Chondrocyte (in vitro differentiated cells): ENCODE measurements around the gene C14orf180. TPM values are rescaled to one million over a fixed set of nuclear protein-coding genes. Genes with fewer than 3 reads are reported as not detected.

Experiments
- DNase-seq: peaks from one replicate; pipeline ENCODE4 v3.0.0; 2021; ENCODE audit warnings: mixed read lengths, low spot score
- H3K27ac Mint-ChIP-seq: one replicate; pipeline ENCODE4 v1.8.0; 2021; ENCODE audit warnings: mild to moderate bottlenecking, moderate library complexity, mixed read lengths; ENCODE audit not compliant: unreplicated experiment
- H3K27me3 Mint-ChIP-seq: 2 replicates; pipeline ENCODE4 v1.8.0; 2021; ENCODE audit warnings: low read depth, mixed read lengths
- H3K36me3 Mint-ChIP-seq: 2 replicates; pipeline ENCODE4 v1.8.0; 2021; ENCODE audit warnings: low read depth, mixed read lengths
- H3K4me1 Mint-ChIP-seq: 2 replicates; pipeline ENCODE4 v1.8.0; 2021; ENCODE audit warnings: low read depth, mild to moderate bottlenecking, mixed read lengths
- H3K4me3 Mint-ChIP-seq: one replicate; pipeline ENCODE4 v1.8.0; 2021; ENCODE audit warnings: mild to moderate bottlenecking, moderate library complexity, mixed read lengths; ENCODE audit not compliant: unreplicated experiment
- H3K9me3 Mint-ChIP-seq: 2 replicates; pipeline ENCODE4 v1.8.0; 2021; ENCODE audit warnings: low read depth, mixed read lengths
- total RNA-seq: library from RNA; stranded (reverse); gene quantifications from 3 replicates; pipeline ENCODE4 v1.2.1, GENCODE V29; 2021
- TF ChIP-seq, protein P1 (sequence below): fragments of 200-600 bp; sonication (generic); IDR thresholded peaks from 2 replicates; pipeline ENCODE4 v1.5.0; 2021; ENCODE audit warnings: antibody characterized with exemption, mild to moderate bottlenecking, moderate library complexity

C14orf180 gene
- total RNA-seq, 1 donor from 2014 or later, result not detected

DNA sequence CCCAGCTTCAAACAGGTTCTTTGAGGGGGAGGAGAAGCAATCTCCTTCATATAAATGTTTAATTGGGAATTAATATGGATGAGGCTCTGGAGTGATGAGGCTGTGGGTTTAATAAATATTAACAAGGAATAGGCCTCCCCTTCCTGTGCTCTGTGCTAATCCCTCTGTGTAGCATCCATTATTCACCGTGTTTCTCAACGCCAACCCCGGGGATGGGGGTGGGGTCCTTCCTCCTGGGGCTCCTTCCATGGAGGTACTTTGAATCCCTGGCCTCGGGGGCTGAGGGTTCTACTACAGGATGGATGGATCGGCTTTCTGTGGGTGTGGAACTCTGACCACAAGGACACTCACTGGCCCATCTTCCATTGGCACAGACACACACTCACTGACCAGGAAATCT is 59.9 kb downstream of the C14orf180 start:
- H3K4me3 Mint-ChIP-seq, result no peak overlapping the region
- H3K4me1 Mint-ChIP-seq, result no peaks in the 10 kb centered on the region
- H3K27me3 Mint-ChIP-seq, result peaks cover 21% of the 10 kb centered on the region
- TF ChIP-seq, protein P1, sequence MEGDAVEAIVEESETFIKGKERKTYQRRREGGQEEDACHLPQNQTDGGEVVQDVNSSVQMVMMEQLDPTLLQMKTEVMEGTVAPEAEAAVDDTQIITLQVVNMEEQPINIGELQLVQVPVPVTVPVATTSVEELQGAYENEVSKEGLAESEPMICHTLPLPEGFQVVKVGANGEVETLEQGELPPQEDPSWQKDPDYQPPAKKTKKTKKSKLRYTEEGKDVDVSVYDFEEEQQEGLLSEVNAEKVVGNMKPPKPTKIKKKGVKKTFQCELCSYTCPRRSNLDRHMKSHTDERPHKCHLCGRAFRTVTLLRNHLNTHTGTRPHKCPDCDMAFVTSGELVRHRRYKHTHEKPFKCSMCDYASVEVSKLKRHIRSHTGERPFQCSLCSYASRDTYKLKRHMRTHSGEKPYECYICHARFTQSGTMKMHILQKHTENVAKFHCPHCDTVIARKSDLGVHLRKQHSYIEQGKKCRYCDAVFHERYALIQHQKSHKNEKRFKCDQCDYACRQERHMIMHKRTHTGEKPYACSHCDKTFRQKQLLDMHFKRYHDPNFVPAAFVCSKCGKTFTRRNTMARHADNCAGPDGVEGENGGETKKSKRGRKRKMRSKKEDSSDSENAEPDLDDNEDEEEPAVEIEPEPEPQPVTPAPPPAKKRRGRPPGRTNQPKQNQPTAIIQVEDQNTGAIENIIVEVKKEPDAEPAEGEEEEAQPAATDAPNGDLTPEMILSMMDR, result no peak
- no peak overlapping the region for H3K27ac Mint-ChIP-seq
- DNase-seq, result no peak
- H3K36me3 Mint-ChIP-seq, result no peaks in the 10 kb centered on the region
- no peaks in the 10 kb centered on the region for H3K9me3 Mint-ChIP-seq

Other genes starting within 250 kb of the C14orf180 start
- 0.54 to 1.2 TPM (median 0.75 TPM) in 3 replicates for gene TMEM179, start 25.0 kb downstream of the C14orf180 start, total RNA-seq
- 117 to 152 TPM (median 121 TPM) in 3 replicates for gene INF2, start 109.9 kb downstream of the C14orf180 start, total RNA-seq
- gene ADSS1, start 144.5 kb downstream of the C14orf180 start, total RNA-seq, result 7.1 to 9.9 TPM (median 7.9 TPM) in 3 replicates
- gene SIVA1, start 173.4 kb downstream of the C14orf180 start, total RNA-seq, result 47.0 to 54.9 TPM (median 47.4 TPM) in 3 replicates
- 143 to 158 TPM (median 156 TPM) in 3 replicates for gene AKT1, start 216.0 kb downstream of the C14orf180 start, total RNA-seq
- gene ZBTB42, start 221.3 kb downstream of the C14orf180 start, total RNA-seq, result 2.1 to 2.8 TPM (median 2.6 TPM) in 3 replicates